SK-N-SH treated with all-trans-retinoic acid at 6 μM for 48 hours (cell line): Measurements from ENCODE around the gene AIMP1.

Source experiments
- ARNTL ChIP-seq: fragments of 450-650 bp; formaldehyde crosslinking; IDR thresholded peaks from 2 replicates; pipeline ENCODE4 v1.5.0; 2020; ENCODE audit warnings: low read depth, mild to moderate bottlenecking, moderate library complexity, borderline replicate concordance
- GLIS3 ChIP-seq: fragments of 250-450 bp; sonication (Bioruptor Pico); IDR thresholded peaks from 2 replicates; pipeline ENCODE4 v1.5.0; 2020; ENCODE audit warnings: mild to moderate bottlenecking, moderate library complexity
- RARB ChIP-seq: fragments of 250-450 bp; sonication (Bioruptor Pico); IDR thresholded peaks from 2 replicates; pipeline ENCODE4 v1.8.0; 2021; ENCODE audit warnings: mild to moderate bottlenecking, moderate library complexity
- SNAI2 ChIP-seq: fragments of 250-450 bp; sonication (Bioruptor Pico); IDR thresholded peaks from 2 replicates; pipeline ENCODE4 v1.5.0; 2020; ENCODE audit warnings: mild to moderate bottlenecking, moderate library complexity
- ZC3H10 ChIP-seq: fragments of 250-450 bp; sonication (Bioruptor Pico); IDR thresholded peaks from 2 replicates; pipeline ENCODE4 v1.5.1; 2021; ENCODE audit warnings: mild to moderate bottlenecking, moderate library complexity
- ZFP3 ChIP-seq: fragments of 250-450 bp; sonication (Bioruptor Pico); IDR thresholded peaks from 2 replicates; pipeline ENCODE4 v1.5.0; 2020; ENCODE audit warnings: mild to moderate bottlenecking, moderate library complexity
- ZNF8 ChIP-seq: fragments of 450-650 bp; formaldehyde crosslinking; IDR thresholded peaks from 2 replicates; pipeline ENCODE4 v1.5.0; 2020; ENCODE audit warnings: mild to moderate bottlenecking, moderate library complexity
- TF ChIP-seq, protein P1 (sequence below): fragments of 250-450 bp; sonication (Bioruptor Pico); IDR thresholded peaks from 2 replicates; pipeline ENCODE4 v1.5.1; 2021; ENCODE audit warnings: mild to moderate bottlenecking, moderate library complexity
- TF ChIP-seq, protein P2 (sequence below): fragments of 250-450 bp; sonication (Bioruptor Pico); IDR thresholded peaks from 2 replicates; pipeline ENCODE4 v1.8.0; 2020; ENCODE audit warnings: mild to moderate bottlenecking, moderate library complexity, borderline replicate concordance

DNA sequence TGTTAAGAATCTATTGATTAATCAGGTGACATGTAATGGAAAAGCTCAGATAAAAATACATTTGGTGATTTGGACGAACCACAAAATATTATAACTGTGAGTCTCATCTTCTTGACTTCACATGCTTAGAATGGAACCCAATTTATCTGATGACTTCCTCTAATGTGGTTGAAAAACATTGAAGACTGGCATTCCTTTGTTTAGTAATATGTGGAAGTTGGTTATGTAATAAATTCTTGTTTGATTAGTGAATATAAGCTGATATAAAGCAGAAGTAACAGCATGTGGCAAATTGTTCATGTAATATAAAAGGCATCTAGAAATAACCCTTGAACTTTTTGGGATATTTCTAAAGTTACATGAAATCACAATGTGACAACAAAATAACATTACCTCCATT lies 42.5 kb downstream of the AIMP1 start:
- no peak for TF ChIP-seq RARB (CRISPR knock-in tag)
- TF ChIP-seq SNAI2 (CRISPR knock-in tag) = no peak
- no peak for TF ChIP-seq ZNF8 (CRISPR knock-in tag)
- TF ChIP-seq, protein P1, sequence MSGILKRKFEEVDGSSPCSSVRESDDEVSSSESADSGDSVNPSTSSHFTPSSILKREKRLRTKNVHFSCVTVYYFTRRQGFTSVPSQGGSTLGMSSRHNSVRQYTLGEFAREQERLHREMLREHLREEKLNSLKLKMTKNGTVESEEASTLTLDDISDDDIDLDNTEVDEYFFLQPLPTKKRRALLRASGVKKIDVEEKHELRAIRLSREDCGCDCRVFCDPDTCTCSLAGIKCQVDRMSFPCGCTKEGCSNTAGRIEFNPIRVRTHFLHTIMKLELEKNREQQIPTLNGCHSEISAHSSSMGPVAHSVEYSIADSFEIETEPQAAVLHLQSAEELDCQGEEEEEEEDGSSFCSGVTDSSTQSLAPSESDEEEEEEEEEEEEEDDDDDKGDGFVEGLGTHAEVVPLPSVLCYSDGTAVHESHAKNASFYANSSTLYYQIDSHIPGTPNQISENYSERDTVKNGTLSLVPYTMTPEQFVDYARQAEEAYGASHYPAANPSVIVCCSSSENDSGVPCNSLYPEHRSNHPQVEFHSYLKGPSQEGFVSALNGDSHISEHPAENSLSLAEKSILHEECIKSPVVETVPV = no peak
- TF ChIP-seq, protein P2, sequence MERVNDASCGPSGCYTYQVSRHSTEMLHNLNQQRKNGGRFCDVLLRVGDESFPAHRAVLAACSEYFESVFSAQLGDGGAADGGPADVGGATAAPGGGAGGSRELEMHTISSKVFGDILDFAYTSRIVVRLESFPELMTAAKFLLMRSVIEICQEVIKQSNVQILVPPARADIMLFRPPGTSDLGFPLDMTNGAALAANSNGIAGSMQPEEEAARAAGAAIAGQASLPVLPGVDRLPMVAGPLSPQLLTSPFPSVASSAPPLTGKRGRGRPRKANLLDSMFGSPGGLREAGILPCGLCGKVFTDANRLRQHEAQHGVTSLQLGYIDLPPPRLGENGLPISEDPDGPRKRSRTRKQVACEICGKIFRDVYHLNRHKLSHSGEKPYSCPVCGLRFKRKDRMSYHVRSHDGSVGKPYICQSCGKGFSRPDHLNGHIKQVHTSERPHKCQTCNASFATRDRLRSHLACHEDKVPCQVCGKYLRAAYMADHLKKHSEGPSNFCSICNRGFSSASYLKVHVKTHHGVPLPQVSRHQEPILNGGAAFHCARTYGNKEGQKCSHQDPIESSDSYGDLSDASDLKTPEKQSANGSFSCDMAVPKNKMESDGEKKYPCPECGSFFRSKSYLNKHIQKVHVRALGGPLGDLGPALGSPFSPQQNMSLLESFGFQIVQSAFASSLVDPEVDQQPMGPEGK (CRISPR knock-in tag) = no peak
- no peak for TF ChIP-seq GLIS3 (CRISPR knock-in tag)
- no peak for TF ChIP-seq ARNTL
- TF ChIP-seq ZFP3 = no peak
- TF ChIP-seq ZC3H10 (CRISPR knock-in tag) = no peak
